OCI-LY3 (cell line): ENCODE results near the gene IGSF3.

Experiments used
- CTCF ChIP-seq: fragments of 200-600, 300-600 bp; sonication (generic); IDR thresholded peaks from 2 replicates; pipeline ENCODE4 v1.5.1; 2014; ENCODE audit warnings: antibody characterized with exemption, low read length, low read depth
- EZH2phosphoT487 ChIP-seq: fragments of 200-600 bp; shearing (Covaris generic); IDR thresholded peaks from 2 replicates; pipeline ENCODE4 v1.6.1; 2018; ENCODE audit warnings: antibody characterized with exemption, mixed run types, low read depth

- TF ChIP-seq CTCF: no peak
- TF ChIP-seq EZH2phosphoT487: no peak
Observed at GRCh38 chr1:116690396-116690848, 22.9 kb upstream of the IGSF3 start.
